WERI-Rb-1 (cell line): ENCODE measurements around the gene GUCA2B.

Experiments
- DNase-seq: peaks from one replicate; pipeline ENCODE4 v3.0.0-alpha.2; 2020
- H3K27ac ChIP-seq: fragments of 250-450 bp; sonication (Bioruptor Pico); 2 replicates; pipeline ENCODE4 v1.5.1; 2020; ENCODE audit warnings: mild to moderate bottlenecking, moderate library complexity
- H3K27me3 ChIP-seq: fragments of 250-450 bp; sonication (Bioruptor Pico); 2 replicates; pipeline ENCODE4 v1.5.1; 2021; ENCODE audit warnings: mild to moderate bottlenecking, low read depth, moderate library complexity; ENCODE audit not compliant: insufficient read depth, severe bottlenecking
- H3K36me3 ChIP-seq: fragments of 250-450 bp; sonication (Bioruptor Pico); 2 replicates; pipeline ENCODE4 v1.5.1; 2020; ENCODE audit warnings: mild to moderate bottlenecking, moderate library complexity
- H3K4me3 ChIP-seq: 2 replicates; pipeline ENCODE4 v1.5.1; 2011; ENCODE audit warnings: low read depth, mild to moderate bottlenecking, control low read depth, low read length
- H3K9me3 ChIP-seq: fragments of 250-450 bp; sonication (Bioruptor Pico); 2 replicates; pipeline ENCODE4 v1.5.1; 2021; ENCODE audit warnings: mild to moderate bottlenecking, moderate library complexity; ENCODE audit not compliant: severe bottlenecking
- CTCF ChIP-seq: IDR thresholded peaks from 2 replicates; pipeline ENCODE4 v1.5.1; 2011; ENCODE audit warnings: low read depth, mild to moderate bottlenecking, control low read depth, inconsistent platforms, low read length

The GUCA2B gene

GRCh38 chr1:42157667-42158066 is 4.5 kb downstream of the GUCA2B start:
- H3K9me3 ChIP-seq: no peaks in the 10 kb centered on the region
- H3K27me3 ChIP-seq: no peaks in the 10 kb centered on the region
- TF ChIP-seq CTCF: peak; percentile 32; the same call in 1 of the 2 replicates
- H3K36me3 ChIP-seq: no peaks in the 10 kb centered on the region
- H3K27ac ChIP-seq: no peak overlapping the region
- no peak for DNase-seq
- no peak overlapping the region for H3K4me3 ChIP-seq

GRCh38 chr1:42158189-42158588 is 5.0 kb downstream of the GUCA2B start:
- Histone ChIP-seq H3K4me3 (no peak overlapping the region), H3K9me3 (no peaks in the 10 kb centered on the region), H3K27me3 (no peaks in the 10 kb centered on the region), H3K27ac (no peak overlapping the region), H3K36me3 (no peaks in the 10 kb centered on the region)
- TF ChIP-seq CTCF: no peak
- no peak for DNase-seq

- DNase-seq: no peak
- H3K27me3 ChIP-seq: no peaks in the 10 kb centered on the region
- H3K36me3 ChIP-seq: no peaks in the 10 kb centered on the region
- TF ChIP-seq CTCF: no peak
- no peak overlapping the region for H3K27ac ChIP-seq
- no peak overlapping the region for H3K4me3 ChIP-seq
- H3K9me3 ChIP-seq: no peaks in the 10 kb centered on the region
Measured at GRCh38 chr1:42162181-42162580, 9.0 kb downstream of the GUCA2B start.

- DNase-seq: no peak
- Histone ChIP-seq H3K4me3 (no peak overlapping the region), H3K27me3 (no peaks in the 10 kb centered on the region), H3K27ac (no peak overlapping the region), H3K36me3 (no peaks in the 10 kb centered on the region), H3K9me3 (no peaks in the 10 kb centered on the region)
- no peak for TF ChIP-seq CTCF
Measured at GRCh38 chr1:42163114-42163513, 9.9 kb downstream of the GUCA2B start.

- H3K36me3 ChIP-seq: no peaks in the 10 kb centered on the region
- no peak for DNase-seq
- H3K27me3 ChIP-seq: no peaks in the 10 kb centered on the region
- no peak overlapping the region for H3K4me3 ChIP-seq
- no peak for TF ChIP-seq CTCF
- H3K9me3 ChIP-seq: no peaks in the 10 kb centered on the region
- H3K27ac ChIP-seq: no peak overlapping the region
Measured at GRCh38 chr1:42163536-42164503, 10.6 kb downstream of the GUCA2B start.
